Right kidney (tissue), 1 donor: ENCODE data around the gene GRID1.
"Not testable (repeated sequence)": the region's sequence is repeated elsewhere in the genome, so short reads cannot be mapped to it uniquely, and the experiment has no call there.

ENCODE experiments used
- DNase-seq: peaks from one replicate; pipeline ENCODE4 v3.0.0-alpha.2; 2016

Gene GRID1

GRCh38 chr10:85861513-85862197, 504.9 kb downstream of the GRID1 start:
- DNase-seq: no peak

GRCh38 chr10:85859859-85860258, 506.7 kb downstream of the GRID1 start:
- DNase-seq: no peak

- no peak for DNase-seq
Measured at GRCh38 chr10:85858776-85859515, 507.6 kb downstream of the GRID1 start.

GRCh38 chr10:85857791-85858190, 508.8 kb downstream of the GRID1 start:
- DNase-seq: no peak

GRCh38 chr10:85857305-85857704, 509.3 kb downstream of the GRID1 start:
- DNase-seq: no peak

GRCh38 chr10:85851934-85852333, 514.7 kb downstream of the GRID1 start:
- DNase-seq: no peak

- no peak for DNase-seq
Measured at GRCh38 chr10:85851325-85851724, 515.3 kb downstream of the GRID1 start.

- no peak for DNase-seq
Measured at GRCh38 chr10:85850736-85851135, 515.9 kb downstream of the GRID1 start.

- no peak for DNase-seq
Measured at GRCh38 chr10:85849315-85849714, 517.3 kb downstream of the GRID1 start.

GRCh38 chr10:85848756-85849155, 517.8 kb downstream of the GRID1 start:
- no peak for DNase-seq

- DNase-seq: no peak
Measured at GRCh38 chr10:85847085-85847484, 519.5 kb downstream of the GRID1 start.

GRCh38 chr10:85838660-85839059, 527.9 kb downstream of the GRID1 start:
- DNase-seq: not testable (repeated sequence)

- DNase-seq: no peak
Measured at GRCh38 chr10:85832988-85833387, 533.6 kb downstream of the GRID1 start.

GRCh38 chr10:85831422-85831821, 535.2 kb downstream of the GRID1 start:
- DNase-seq: no peak

GRCh38 chr10:85826377-85826776, 540.2 kb downstream of the GRID1 start:
- no peak for DNase-seq

- DNase-seq: no peak
Measured at GRCh38 chr10:85811405-85811804, 555.2 kb downstream of the GRID1 start.

GRCh38 chr10:85810674-85811073, 555.9 kb downstream of the GRID1 start:
- no peak for DNase-seq

GRCh38 chr10:85795460-85795859, 571.1 kb downstream of the GRID1 start:
- DNase-seq: no peak

- no peak for DNase-seq
Measured at GRCh38 chr10:85794553-85794952, 572.0 kb downstream of the GRID1 start.

- no peak for DNase-seq
Measured at GRCh38 chr10:85792533-85792858, 574.1 kb downstream of the GRID1 start.

- DNase-seq: no peak
Measured at GRCh38 chr10:85791818-85792532, 574.6 kb downstream of the GRID1 start.

GRCh38 chr10:85789982-85790789, 576.4 kb downstream of the GRID1 start:
- DNase-seq: no peak

- no peak for DNase-seq
Measured at GRCh38 chr10:85789125-85789524, 577.5 kb downstream of the GRID1 start.
